Adipocyte (in vitro differentiated cells): Measurements from ENCODE around the gene CDH24.
"Not testable (repeated sequence)": the region's sequence is repeated elsewhere in the genome, so short reads cannot be mapped to it uniquely, and the experiment has no call there.

Experiments
- DNase-seq: peaks from one replicate; pipeline ENCODE4 v3.0.0-alpha.2; 2015; ENCODE audit warnings: low read depth
- H3K27me3 ChIP-seq: replicated peaks from 2 replicates; pipeline ENCODE4 v1.7.0; 2013; ENCODE audit warnings: mild to moderate bottlenecking, low read length, moderate library complexity; ENCODE audit not compliant: control insufficient read depth, insufficient read depth
- H3K36me3 ChIP-seq: 2 replicates; pipeline ENCODE4 v1.7.0; 2013; ENCODE audit warnings: low read length, mild to moderate bottlenecking, moderate library complexity; ENCODE audit not compliant: control insufficient read depth, insufficient read depth, severe bottlenecking
- H3K4me1 ChIP-seq: 2 replicates; pipeline ENCODE4 v1.7.0; 2013; ENCODE audit warnings: mild to moderate bottlenecking, low read length, moderate library complexity; ENCODE audit not compliant: control insufficient read depth, insufficient read depth
- H3K4me3 ChIP-seq: 2 replicates; pipeline ENCODE4 v1.7.0; 2013; ENCODE audit warnings: mild to moderate bottlenecking, low read length, moderate library complexity
- H3K9ac ChIP-seq: 2 replicates; pipeline ENCODE4 v1.7.0; 2013; ENCODE audit warnings: mild to moderate bottlenecking, low read length, moderate library complexity
- H3K9me3 ChIP-seq: 2 replicates; pipeline ENCODE4 v1.7.0; 2013; ENCODE audit warnings: mild to moderate bottlenecking, low read length, moderate library complexity; ENCODE audit not compliant: control insufficient read depth

The CDH24 gene

DNA sequence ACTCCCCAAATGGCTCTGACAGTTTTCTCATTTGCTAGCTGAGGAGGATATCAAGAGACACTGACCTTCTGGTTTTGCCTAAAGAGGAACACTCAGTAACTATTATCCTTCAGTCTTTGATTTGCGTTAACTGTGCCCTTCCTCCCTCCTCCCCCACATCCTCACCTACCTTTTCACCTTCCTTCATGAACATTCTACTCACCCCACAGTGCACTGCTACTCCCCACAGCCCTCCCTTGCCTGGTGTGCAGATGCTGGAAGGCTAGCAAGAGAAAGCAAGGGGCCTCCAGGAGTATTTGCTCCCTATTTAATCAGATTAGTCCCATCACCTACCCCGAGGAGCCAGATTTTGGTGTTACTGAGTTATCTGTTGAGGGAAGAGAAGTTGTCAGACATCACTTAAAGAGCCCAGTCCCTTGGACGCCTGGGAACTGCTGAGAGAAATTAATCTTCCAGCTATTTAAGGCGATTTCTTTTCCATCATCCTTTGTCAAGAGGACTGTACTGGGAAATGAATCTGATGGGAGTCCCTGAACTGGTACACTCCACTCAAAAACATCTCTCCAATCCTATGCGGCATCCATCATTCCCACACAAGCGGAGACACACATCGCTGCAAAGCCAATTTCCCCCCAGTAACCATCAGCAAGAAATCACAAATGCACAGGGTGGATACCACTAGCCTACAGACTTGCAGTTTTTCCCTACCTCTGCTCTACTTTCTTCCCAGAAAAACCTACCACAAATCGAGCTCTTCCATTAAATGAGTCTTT lies 34.1 kb downstream of the CDH24 start:
- no peak overlapping the region for H3K9ac ChIP-seq
- peaks cover 22% of the 10 kb centered on the region for H3K36me3 ChIP-seq
- no peaks in the 10 kb centered on the region for H3K27me3 ChIP-seq
- no peak for DNase-seq
- no peaks in the 10 kb centered on the region for H3K9me3 ChIP-seq
- H3K4me1 ChIP-seq = no peaks in the 10 kb centered on the region
- H3K4me3 ChIP-seq = no peak overlapping the region

DNA sequence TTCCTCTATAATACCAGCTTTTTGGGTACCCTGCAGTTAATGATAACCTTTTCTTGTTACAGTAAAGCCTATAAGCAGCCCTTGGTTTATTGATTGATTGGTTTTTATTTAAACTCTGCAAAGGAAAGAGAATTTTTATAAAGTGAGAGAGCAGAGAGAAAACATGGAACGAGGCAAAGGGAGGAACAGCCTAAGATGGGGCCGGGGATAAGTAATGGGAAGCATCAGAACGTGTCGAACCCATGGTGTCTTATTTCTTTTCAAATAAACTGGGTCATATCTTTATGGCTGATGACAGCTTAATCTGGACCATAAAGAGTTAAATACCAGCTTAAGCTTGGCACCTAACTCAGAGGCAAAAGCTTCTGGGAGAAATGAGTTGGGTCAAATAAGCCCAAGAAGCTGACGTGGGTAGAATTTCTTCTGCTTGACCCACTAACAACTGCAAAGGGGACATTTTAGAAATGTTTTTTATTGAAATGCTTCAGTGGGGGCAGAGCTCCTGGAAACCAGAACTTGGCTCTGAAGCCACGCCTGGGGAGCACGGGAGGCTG lies 35.4 kb downstream of the CDH24 start:
- Histone ChIP-seq H3K9me3 (no peaks in the 10 kb centered on the region), H3K36me3 (peaks cover 16% of the 10 kb centered on the region), H3K4me3 (no peak overlapping the region), H3K4me1 (no peaks in the 10 kb centered on the region), H3K27me3 (no peaks in the 10 kb centered on the region), H3K9ac (no peak overlapping the region)
- DNase-seq = no peak

DNA sequence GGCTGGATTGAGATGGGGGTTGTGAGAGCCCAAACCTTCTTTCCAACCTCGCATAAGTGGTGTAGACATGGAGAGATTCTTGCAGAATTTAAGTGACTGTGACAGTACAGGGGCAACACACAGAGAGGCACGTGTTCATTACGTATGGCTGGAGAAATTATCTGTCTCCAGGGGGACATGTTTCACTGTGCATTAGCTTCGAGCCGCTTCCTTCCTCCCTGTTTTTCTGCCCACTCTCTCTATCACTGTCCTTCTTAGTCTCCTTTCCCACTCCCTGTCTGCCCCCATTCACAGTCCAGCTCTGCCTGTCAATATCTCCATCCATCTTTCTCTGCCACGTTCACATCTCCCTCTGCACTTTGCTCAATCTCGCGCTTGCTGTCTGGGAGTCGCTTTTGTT lies 35.9 kb downstream of the CDH24 start:
- H3K9me3 ChIP-seq = no peaks in the 10 kb centered on the region
- no peak for DNase-seq
- peaks cover 16% of the 10 kb centered on the region for H3K36me3 ChIP-seq
- H3K4me1 ChIP-seq = no peaks in the 10 kb centered on the region
- no peak overlapping the region for H3K9ac ChIP-seq
- no peak overlapping the region for H3K4me3 ChIP-seq
- no peaks in the 10 kb centered on the region for H3K27me3 ChIP-seq

DNA sequence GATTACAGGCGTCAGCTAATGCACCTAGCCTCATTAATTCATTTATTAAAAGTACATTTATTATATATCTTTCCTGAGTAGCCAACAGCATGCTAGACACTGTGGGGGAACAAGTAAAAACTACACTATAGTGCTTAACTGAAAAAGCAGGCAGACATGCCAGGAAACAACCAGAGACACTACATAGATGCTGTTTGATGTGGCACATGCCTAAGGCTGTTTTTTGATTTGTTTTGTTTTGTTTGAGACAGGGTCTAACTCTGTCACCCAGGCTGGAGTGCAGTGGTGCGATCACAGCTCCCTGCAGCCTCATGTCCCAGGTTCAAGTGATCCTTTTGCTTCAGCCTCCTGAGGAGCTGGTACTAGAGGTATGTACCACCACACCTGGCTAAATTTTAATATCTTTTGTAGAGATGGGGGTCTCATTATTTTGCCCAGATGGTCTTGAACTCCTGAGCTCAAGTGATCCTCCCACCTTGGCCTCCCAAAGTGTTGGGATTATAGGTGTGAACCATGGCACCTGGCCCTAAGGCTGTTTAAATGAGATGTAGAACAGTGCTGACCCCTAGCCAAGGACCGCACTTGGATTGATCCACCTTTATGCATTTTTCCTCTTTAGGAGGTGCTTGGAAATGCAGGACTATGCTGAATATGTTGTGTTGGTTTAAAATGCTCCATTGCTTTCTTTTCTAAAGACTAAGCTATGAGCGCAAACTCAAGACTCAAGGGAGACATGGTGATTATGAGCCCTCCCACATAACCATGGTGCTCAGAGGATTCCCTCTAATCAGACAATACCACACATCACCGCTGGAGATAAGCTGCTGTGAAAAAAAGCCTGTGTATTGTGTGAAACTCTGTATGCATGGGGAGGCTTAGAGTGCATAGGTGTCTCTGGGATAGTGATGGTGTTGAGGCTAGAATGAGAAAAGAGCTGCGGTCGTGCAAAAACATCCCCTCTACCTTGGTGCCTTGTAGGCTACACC lies 36.9 kb downstream of the CDH24 start:
- no peak for DNase-seq
- H3K4me1 ChIP-seq = no peaks in the 10 kb centered on the region
- H3K9ac ChIP-seq = no peak overlapping the region
- peaks cover 6% of the 10 kb centered on the region for H3K36me3 ChIP-seq
- H3K9me3 ChIP-seq = no peaks in the 10 kb centered on the region
- H3K4me3 ChIP-seq = no peak overlapping the region
- no peaks in the 10 kb centered on the region for H3K27me3 ChIP-seq

DNA sequence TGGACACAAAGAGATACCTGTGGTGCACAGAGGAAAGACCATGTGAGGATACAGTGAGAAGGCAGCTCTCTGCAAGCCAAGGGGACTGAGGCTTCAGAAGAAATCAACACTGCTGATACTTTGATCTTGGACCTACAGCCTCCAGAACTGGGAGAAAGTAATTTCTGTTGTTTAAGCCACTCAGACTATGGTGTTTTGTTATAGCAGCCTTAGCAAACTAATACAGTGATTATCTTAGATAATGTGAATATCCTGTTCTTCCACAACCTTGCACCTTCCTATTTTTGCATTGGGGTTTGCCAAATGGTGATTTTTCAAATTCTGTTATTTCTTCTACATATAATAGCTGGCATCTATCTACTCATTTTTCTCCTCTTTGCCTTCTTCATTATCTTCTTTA lies 39.2 kb downstream of the CDH24 start:
- Histone ChIP-seq H3K4me1 (no peaks in the 10 kb centered on the region), H3K9ac (no peak overlapping the region), H3K27me3 (no peaks in the 10 kb centered on the region), H3K4me3 (no peak overlapping the region), H3K9me3 (no peaks in the 10 kb centered on the region), H3K36me3 (no peaks in the 10 kb centered on the region)
- DNase-seq = no peak

DNA sequence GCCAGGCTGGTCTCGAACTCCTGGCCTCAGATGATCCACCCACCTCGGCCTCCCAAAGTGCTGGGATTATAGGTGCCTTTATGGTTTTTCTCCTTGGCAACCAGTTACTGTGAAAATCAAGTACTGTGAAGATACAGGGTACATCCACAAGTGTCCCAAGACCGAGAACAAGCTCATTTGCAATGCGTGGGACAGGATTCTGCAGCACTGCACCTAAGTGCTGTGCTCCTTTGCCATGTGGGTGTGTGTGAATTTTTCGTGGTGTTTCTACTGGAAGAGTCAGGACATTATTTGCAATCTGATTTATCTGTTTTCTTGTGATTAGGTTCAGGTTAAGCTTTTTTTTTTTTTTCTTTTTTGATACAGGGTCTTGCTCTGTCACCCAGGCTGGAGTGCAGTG lies 40.2 kb downstream of the CDH24 start:
- H3K27me3 ChIP-seq = no peaks in the 10 kb centered on the region
- H3K9me3 ChIP-seq = no peaks in the 10 kb centered on the region
- no peak for DNase-seq
- no peaks in the 10 kb centered on the region for H3K4me1 ChIP-seq
- no peaks in the 10 kb centered on the region for H3K36me3 ChIP-seq
- H3K9ac ChIP-seq = no peak overlapping the region
- no peak overlapping the region for H3K4me3 ChIP-seq

DNA sequence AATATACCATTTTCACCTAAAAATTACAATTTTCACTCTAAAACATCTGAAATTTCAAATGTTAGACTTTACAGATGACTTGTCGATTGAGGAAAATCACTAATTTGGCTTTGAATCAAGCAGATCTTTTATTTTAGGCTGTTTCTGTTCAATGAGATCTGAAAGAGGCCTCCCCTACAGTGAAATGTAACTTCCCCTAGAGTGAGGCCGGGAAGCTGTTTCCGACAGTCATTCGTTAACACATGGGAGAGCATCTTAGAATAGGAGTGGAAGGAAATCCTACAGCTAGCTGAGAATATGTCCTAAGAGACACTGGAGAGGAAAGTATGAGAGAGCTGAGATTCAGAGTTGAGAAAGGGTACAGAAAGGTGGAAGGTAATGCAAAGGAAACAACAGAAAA lies 41.7 kb downstream of the CDH24 start:
- H3K27me3 ChIP-seq = no peaks in the 10 kb centered on the region
- H3K4me3 ChIP-seq = no peak overlapping the region
- no peaks in the 10 kb centered on the region for H3K4me1 ChIP-seq
- no peak overlapping the region for H3K9ac ChIP-seq
- H3K9me3 ChIP-seq = no peaks in the 10 kb centered on the region
- no peak for DNase-seq
- no peaks in the 10 kb centered on the region for H3K36me3 ChIP-seq

DNA sequence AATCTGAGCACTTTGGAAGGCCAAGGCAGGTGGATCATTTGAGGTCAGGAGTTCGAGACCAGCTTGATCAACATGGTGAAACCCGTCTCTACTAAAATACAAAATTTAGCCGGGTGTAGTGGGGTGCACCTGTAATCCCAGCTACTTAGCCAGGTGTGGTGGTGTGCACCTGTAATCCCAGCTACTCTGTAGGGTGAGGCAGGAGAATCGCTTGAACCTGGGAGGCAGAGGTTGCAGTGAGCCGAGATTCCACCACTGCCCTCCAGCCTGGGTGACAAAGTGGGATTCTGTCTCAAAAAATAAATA lies 43.6 kb downstream of the CDH24 start:
- not testable (repeated sequence) for DNase-seq, H3K27me3 ChIP-seq, H3K36me3 ChIP-seq, H3K4me3 ChIP-seq, H3K9me3 ChIP-seq, H3K9ac ChIP-seq
- H3K4me1 ChIP-seq = peaks cover 11% of the 10 kb centered on the region

DNA sequence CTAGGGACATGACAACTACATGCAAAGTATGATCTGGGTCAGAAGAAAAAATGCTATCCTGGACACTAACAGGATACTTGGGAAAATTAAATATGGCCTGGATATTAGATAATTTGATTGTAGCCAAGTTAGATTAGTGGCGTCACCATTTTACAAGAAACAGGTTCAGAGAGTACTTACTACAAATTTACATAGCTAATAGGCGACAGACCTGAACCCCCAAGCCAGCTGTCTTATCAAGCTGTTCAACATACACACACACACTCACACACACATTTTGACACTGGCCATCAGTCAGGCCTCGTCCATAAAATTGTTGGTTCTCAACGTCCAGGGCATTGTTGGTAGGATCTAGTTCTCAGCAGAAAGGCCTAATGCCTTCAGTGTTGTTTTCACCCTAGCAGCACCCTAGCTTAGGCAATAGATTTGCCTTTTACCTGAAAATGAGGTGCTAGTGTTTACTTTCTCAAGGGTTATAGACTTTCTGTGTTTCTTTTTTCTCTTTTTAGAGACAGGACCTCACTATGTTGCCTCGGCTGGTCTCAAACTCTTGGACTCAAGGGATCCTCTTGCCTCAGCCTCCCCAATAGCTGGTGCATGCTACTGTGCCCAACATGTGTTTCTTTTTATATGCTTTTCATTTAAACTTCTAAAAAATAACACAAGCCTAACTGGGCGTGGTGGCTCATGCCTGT lies 44.1 kb downstream of the CDH24 start:
- DNase-seq = no peak
- no peaks in the 10 kb centered on the region for H3K36me3 ChIP-seq
- peaks cover 11% of the 10 kb centered on the region for H3K4me1 ChIP-seq
- no peaks in the 10 kb centered on the region for H3K9me3 ChIP-seq
- H3K27me3 ChIP-seq = no peaks in the 10 kb centered on the region
- no peak overlapping the region for H3K9ac ChIP-seq
- H3K4me3 ChIP-seq = no peak overlapping the region

DNA sequence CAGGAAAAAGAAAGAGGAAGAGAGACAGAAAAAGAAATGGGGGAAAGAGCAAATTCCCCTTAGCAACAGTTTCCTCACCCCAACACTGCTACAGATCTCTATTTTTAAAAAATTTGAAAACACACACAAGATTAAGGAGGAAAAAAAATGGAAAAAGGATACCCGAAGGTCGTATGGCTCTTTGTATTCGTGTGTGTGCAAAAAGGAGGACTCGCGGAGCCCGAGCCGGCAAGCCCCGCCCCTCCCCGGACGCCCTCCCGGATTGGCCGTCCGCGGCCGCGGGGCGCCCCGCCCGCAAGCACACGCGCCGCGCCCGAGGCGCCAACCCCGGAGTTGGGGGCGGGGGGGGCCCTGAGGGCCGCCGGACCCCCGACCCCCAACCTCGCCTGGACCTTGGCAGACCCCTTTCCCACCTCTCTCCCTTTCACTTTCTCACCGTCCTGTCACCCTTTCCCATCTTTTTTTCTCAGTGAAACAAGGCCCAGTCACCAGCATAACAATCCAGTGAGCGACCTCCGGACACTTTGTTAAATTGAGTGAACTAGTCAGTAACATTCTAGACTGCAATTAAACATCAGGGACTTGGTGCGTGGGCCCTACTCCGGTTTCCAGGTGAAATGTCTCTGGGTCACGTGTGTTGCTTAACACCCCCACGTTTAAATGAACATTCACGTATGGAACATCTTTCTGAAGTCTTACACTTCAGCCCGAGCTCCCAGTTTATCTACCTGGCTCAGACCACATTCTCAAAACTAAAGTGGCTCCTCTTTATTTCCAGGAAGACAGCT lies 47.2 kb downstream of the CDH24 start, which contains the start of gene C14orf93:
TSS of gene C14orf93 (minus strand) at position 205 of the 788 bp plus-strand sequence. CDS start 11,120 bp downstream, outside the sequence.
- Histone ChIP-seq H3K4me3 (peak within 1 kb of the TSS; percentile 84), H3K9ac (peak within 1 kb of the TSS; percentile 84), H3K36me3 (no peaks in the 10 kb centered on the region), H3K9me3 (no peaks in the 10 kb centered on the region), H3K27me3 (no peaks in the 10 kb centered on the region), H3K4me1 (peaks cover 20% of the 10 kb centered on the region)
- peak; percentile 87 for DNase-seq
